ENCODE results near the gene RELA. TPM values are rescaled to one million over a fixed set of nuclear protein-coding genes. Genes with fewer than 3 reads are reported as not detected.

The RELA gene
- total RNA-seq, 1 experiment from 2014 or later: 54.9 TPM

DNA sequence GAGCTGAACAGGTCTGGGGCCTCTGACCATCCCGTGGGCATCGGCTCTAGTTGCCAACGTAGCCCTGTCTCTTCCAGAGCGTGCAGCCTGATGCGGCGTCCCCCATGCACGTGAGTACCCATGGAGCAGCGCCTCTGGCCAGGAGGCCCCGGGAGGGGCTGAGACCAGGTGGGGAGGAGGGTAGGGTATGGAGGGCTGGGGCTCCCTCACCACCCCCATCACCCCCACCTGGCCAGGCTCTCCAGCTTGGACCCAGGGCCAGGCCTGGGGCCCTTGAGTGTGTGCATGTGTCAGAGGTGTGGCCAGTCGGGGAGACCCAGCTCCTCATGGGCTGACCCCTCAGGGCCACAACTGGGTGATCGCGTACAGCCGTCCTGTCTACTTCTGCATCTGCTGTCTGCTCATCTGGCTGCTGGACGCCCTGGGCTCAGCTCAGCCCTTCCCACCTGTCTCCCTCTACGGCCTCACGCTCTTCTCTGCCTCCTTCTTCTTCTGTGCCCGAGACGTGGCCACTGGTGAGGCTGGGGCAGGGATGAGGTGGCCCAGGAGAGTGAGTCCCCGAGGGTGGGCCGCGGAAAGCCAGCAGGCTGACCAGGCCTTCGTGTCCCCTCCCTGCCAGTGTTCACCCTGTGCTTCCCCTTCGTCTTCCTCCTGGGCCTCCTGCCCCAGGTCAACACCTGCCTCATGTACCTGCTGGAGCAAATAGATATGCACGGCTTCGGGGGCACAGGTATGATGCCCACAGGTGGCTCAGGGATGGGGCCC is 38.7 kb downstream of the RELA start:
- CTCF ChIA-PET: interaction anchor here (0.6 kb wide), 1 partner anchor 543 kb away, joined by 4 read pairs; no protein-coding TSS in a partner anchor
- no peak for DNase-seq
- intact Hi-C loops (cut with micrococcal nuclease; ENCODE audit: unreplicated experiment): no loop called here
- BruUV-seq (replicated peaks): no TSS peak
- H3K36me3 Mint-ChIP-seq (ENCODE audit: insufficient read depth, unreplicated experiment): peaks cover 59% of the 10 kb centered on the region
- no peak overlapping the region for H3K4me3 Mint-ChIP-seq (ENCODE audit: unreplicated experiment)
- TF ChIP-seq, protein P1, sequence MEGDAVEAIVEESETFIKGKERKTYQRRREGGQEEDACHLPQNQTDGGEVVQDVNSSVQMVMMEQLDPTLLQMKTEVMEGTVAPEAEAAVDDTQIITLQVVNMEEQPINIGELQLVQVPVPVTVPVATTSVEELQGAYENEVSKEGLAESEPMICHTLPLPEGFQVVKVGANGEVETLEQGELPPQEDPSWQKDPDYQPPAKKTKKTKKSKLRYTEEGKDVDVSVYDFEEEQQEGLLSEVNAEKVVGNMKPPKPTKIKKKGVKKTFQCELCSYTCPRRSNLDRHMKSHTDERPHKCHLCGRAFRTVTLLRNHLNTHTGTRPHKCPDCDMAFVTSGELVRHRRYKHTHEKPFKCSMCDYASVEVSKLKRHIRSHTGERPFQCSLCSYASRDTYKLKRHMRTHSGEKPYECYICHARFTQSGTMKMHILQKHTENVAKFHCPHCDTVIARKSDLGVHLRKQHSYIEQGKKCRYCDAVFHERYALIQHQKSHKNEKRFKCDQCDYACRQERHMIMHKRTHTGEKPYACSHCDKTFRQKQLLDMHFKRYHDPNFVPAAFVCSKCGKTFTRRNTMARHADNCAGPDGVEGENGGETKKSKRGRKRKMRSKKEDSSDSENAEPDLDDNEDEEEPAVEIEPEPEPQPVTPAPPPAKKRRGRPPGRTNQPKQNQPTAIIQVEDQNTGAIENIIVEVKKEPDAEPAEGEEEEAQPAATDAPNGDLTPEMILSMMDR (IDR thresholded peaks at IDR 0.05; ENCODE audit: insufficient read depth in 1 of 2, low read depth in 1 of 2, low read length in 1 of 2, severe bottlenecking in 1 of 2, unreplicated experiment in 1 of 2): no peak
- peaks cover 3% of the 10 kb centered on the region for H3K36me3 ChIP-seq (ENCODE audit: control insufficient read depth, insufficient read depth, low read length)
- no peak overlapping the region for H3K4me3 ChIP-seq (ENCODE audit: low read depth, low read length)
- H3K9me3 ChIP-seq: no peaks in the 10 kb centered on the region
- H3K27me3 Mint-ChIP-seq (ENCODE audit: insufficient read depth, unreplicated experiment): no peaks in the 10 kb centered on the region
- H3K9me3 Mint-ChIP-seq (ENCODE audit: unreplicated experiment): no peaks in the 10 kb centered on the region
- H3K4me1 Mint-ChIP-seq (ENCODE audit: low read depth, unreplicated experiment): no peaks in the 10 kb centered on the region
- H3K4me1 ChIP-seq: 0 out of 2 replicates have a peak, but pooled peaks cover 3% of the 10 kb centered on the region
- POLR2A ChIA-PET: no interaction called here
- no peak overlapping the region for H3K27ac Mint-ChIP-seq (ENCODE audit: unreplicated experiment)
- no peaks in the 10 kb centered on the region for H3K27me3 ChIP-seq (replicated peaks; ENCODE audit: control insufficient read depth, insufficient read depth, low read length)

DNA sequence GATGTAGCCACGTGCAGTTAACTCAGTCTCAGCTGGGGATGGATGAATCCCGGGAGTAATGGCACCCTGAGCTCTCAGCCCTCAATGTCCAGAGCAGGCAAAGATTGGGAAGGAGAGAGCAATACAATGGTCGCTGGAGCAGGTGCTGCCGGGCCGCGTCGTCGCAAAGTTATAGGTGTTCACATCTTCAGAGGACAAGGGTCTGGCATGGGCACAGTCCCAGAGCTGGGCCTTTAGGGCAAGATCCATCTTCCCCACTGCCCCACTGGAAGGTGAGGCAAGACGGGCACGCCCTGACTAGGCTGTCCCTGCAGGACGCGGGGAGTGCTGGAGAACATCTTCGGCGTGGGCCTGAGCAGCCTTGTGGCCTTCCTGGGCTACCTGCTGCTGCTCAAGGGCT is 39.5 kb downstream of the RELA start:
- H3K36me3 ChIP-seq (ENCODE audit: control insufficient read depth, insufficient read depth, low read length): peaks cover 5% of the 10 kb centered on the region
- Mint-ChIP-seq H3K36me3 (ENCODE audit: insufficient read depth, unreplicated experiment) (peaks cover 58% of the 10 kb centered on the region), H3K9me3 (ENCODE audit: unreplicated experiment) (no peaks in the 10 kb centered on the region), H3K4me1 (ENCODE audit: low read depth, unreplicated experiment) (no peaks in the 10 kb centered on the region), H3K27me3 (ENCODE audit: insufficient read depth, unreplicated experiment) (no peaks in the 10 kb centered on the region), H3K4me3 (ENCODE audit: unreplicated experiment) (no peak overlapping the region), H3K27ac (ENCODE audit: unreplicated experiment) (no peak overlapping the region)
- no peaks in the 10 kb centered on the region for H3K9me3 ChIP-seq
- ChIA-PET CTCF (no interaction called here), POLR2A (no interaction called here)
- intact Hi-C loops (cut with micrococcal nuclease; ENCODE audit: unreplicated experiment): no loop called here
- H3K4me3 ChIP-seq (ENCODE audit: low read depth, low read length): no peak overlapping the region
- DNase-seq: no peak
- TF ChIP-seq, protein P1 (IDR thresholded peaks at IDR 0.05; ENCODE audit: insufficient read depth in 1 of 2, low read depth in 1 of 2, low read length in 1 of 2, severe bottlenecking in 1 of 2, unreplicated experiment in 1 of 2): no peak
- no TSS peak for BruUV-seq (replicated peaks)
- H3K4me1 ChIP-seq: 0 out of 2 replicates have a peak, but pooled peaks cover 3% of the 10 kb centered on the region
- H3K27me3 ChIP-seq (replicated peaks; ENCODE audit: control insufficient read depth, insufficient read depth, low read length): no peaks in the 10 kb centered on the region

DNA sequence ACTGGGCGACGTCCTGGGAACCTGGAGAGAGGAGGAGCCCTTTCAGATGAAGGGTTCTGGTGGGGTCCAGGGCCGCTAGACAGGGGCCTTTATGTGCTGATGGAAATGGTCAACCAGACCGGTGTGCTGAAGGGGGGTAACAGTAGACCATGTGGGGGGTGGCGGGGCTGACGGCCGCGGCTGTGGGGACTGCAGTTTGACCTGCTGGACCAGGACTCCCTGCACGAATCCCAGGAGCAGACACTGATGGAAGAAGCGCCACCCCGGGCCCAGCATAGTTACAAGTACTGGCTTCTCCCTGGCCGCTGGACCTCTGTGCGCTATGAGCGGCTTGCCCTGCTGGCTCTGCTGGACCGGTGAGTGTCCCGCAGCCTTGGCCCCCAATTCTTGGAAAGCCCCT is 40.7 kb downstream of the RELA start:
- TF ChIP-seq, protein P1 (IDR thresholded peaks at IDR 0.05; ENCODE audit: insufficient read depth in 1 of 2, low read depth in 1 of 2, low read length in 1 of 2, severe bottlenecking in 1 of 2, unreplicated experiment in 1 of 2): no peak
- Mint-ChIP-seq H3K4me1 (ENCODE audit: low read depth, unreplicated experiment) (no peaks in the 10 kb centered on the region), H3K4me3 (ENCODE audit: unreplicated experiment) (no peak overlapping the region), H3K36me3 (ENCODE audit: insufficient read depth, unreplicated experiment) (peaks cover 67% of the 10 kb centered on the region), H3K27ac (ENCODE audit: unreplicated experiment) (no peak overlapping the region), H3K27me3 (ENCODE audit: insufficient read depth, unreplicated experiment) (no peaks in the 10 kb centered on the region), H3K9me3 (ENCODE audit: unreplicated experiment) (no peaks in the 10 kb centered on the region)
- no peak overlapping the region for H3K4me3 ChIP-seq (ENCODE audit: low read depth, low read length)
- BruUV-seq (replicated peaks): no TSS peak
- intact Hi-C loops (cut with micrococcal nuclease; ENCODE audit: unreplicated experiment): no loop called here
- CTCF ChIA-PET: no interaction called here
- POLR2A ChIA-PET: no interaction called here
- no peaks in the 10 kb centered on the region for H3K27me3 ChIP-seq (replicated peaks; ENCODE audit: control insufficient read depth, insufficient read depth, low read length)
- peaks cover 6% of the 10 kb centered on the region for H3K36me3 ChIP-seq (ENCODE audit: control insufficient read depth, insufficient read depth, low read length)
- H3K4me1 ChIP-seq: 0 out of 2 replicates have a peak, but pooled peaks cover 3% of the 10 kb centered on the region
- no peaks in the 10 kb centered on the region for H3K9me3 ChIP-seq
- no peak for DNase-seq
